Peyer's patch (tissue), 4 donors: Measurements from ENCODE around the gene TBPL2. TPM values are rescaled to one million over a fixed set of nuclear protein-coding genes. Genes with fewer than 3 reads are reported as not detected.
"Not testable (repeated sequence)": the region's sequence is repeated elsewhere in the genome, so short reads cannot be mapped to it uniquely, and the experiment has no call there.

ENCODE experiments used
- DNase-seq, 3 donors: peaks; one replicate each; pipeline ENCODE4 v3.0.0-alpha.2; 2017 to 2019
- H3K27ac ChIP-seq, 4 donors: fragments of 200-600 bp; sonication (generic); one replicate each; pipeline ENCODE4 v1.5.1; 2016 to 2019
- H3K27me3 ChIP-seq, 2 donors: fragments of 200-600 bp; sonication (generic); one replicate each; pipeline ENCODE4 v1.5.1; 2019
- H3K36me3 ChIP-seq, 3 donors: fragments of 200-600 bp; sonication (generic); one replicate each; pipeline ENCODE4 v1.5.1; 2016 to 2019
- H3K4me1 ChIP-seq, 4 donors: fragments of 200-600 bp; sonication (generic); one replicate each; pipeline ENCODE4 v1.5.1; 2016 to 2019
- H3K4me3 ChIP-seq, 4 donors: fragments of 200-600 bp; sonication (generic); 1 replicate in 3 of 4; 2 replicates in 1 of 4; pipeline ENCODE4 v1.5.1; 2016 to 2019; ENCODE audit warnings: mild to moderate bottlenecking in 1 of 4
- H3K9me3 ChIP-seq, 4 donors: fragments of 200-600 bp; sonication (generic); one replicate each; pipeline ENCODE4 v1.5.1; 2016 to 2019; ENCODE audit warnings: mild to moderate bottlenecking in 1 of 4
- CTCF ChIP-seq, 6 experiments: fragments of 450-650 bp in 4 of 6; fragments of 200-600 bp in 2 of 6; sonication (generic) in 1 of 6; IDR thresholded peaks; one replicate each; pipeline ENCODE4 v1.5.1; 2017 to 2019; ENCODE audit warnings: antibody characterized with exemption in 6 of 6, mild to moderate bottlenecking in 3 of 6, moderate library complexity in 1 of 6
- POLR2A ChIP-seq, 2 donors: fragments of 450-650 bp; IDR thresholded peaks; one replicate each; pipeline ENCODE4 v1.5.1; 2017; ENCODE audit warnings: antibody characterized with exemption in 2 of 2, mild to moderate bottlenecking in 2 of 2, moderate library complexity in 2 of 2
- total RNA-seq, 4 donors: library from RNA; depleted of rRNA; stranded (reverse); fragments of >200 nt; gene quantifications; one replicate each; pipeline ENCODE4 v1.1.0, GENCODE V29; 2016

The TBPL2 gene
- total RNA-seq, 4 donors from 2014 or later: not detected

GRCh38 chr14:55473786-55474185 lies 33.4 kb upstream of the TBPL2 start:
- H3K4me3 ChIP-seq: no peak overlapping the region
- H3K36me3 ChIP-seq: no peaks in the 10 kb centered on the region
- no peaks in the 10 kb centered on the region for H3K27me3 ChIP-seq
- H3K9me3 ChIP-seq: no peaks in the 10 kb centered on the region
- DNase-seq: no peak
- TF ChIP-seq CTCF (IDR thresholded peaks at IDR 0.05): no peak
- TF ChIP-seq POLR2A (IDR thresholded peaks at IDR 0.05): no peak
- H3K27ac ChIP-seq: no peak overlapping the region
- H3K4me1 ChIP-seq: no peaks in the 10 kb centered on the region

- H3K9me3 ChIP-seq: peaks cover 0 to 3% (median 0%) of the 10 kb centered on the region in 4 donors
- H3K4me3 ChIP-seq: no peak overlapping the region
- DNase-seq: no peak
- no peaks in the 10 kb centered on the region for H3K27me3 ChIP-seq
- no peaks in the 10 kb centered on the region for H3K36me3 ChIP-seq
- TF ChIP-seq CTCF (IDR thresholded peaks at IDR 0.05) (no peak), POLR2A (IDR thresholded peaks at IDR 0.05) (no peak)
- H3K4me1 ChIP-seq: no peaks in the 10 kb centered on the region
- H3K27ac ChIP-seq: no peak overlapping the region
Measured at GRCh38 chr14:55470025-55470424, 29.6 kb upstream of the TBPL2 start.

GRCh38 chr14:55467307-55467706 lies 26.9 kb upstream of the TBPL2 start:
- no peak overlapping the region for H3K27ac ChIP-seq
- no peaks in the 10 kb centered on the region for H3K36me3 ChIP-seq
- H3K9me3 ChIP-seq: peaks cover 0 to 3% (median 0%) of the 10 kb centered on the region in 4 donors
- H3K4me1 ChIP-seq: peaks cover 0 to 4% (median 0%) of the 10 kb centered on the region in 4 donors
- no peak overlapping the region for H3K4me3 ChIP-seq
- no peaks in the 10 kb centered on the region for H3K27me3 ChIP-seq
- TF ChIP-seq POLR2A (IDR thresholded peaks at IDR 0.05) (no peak), CTCF (IDR thresholded peaks at IDR 0.05) (no peak)
- DNase-seq: no peak

- H3K4me3 ChIP-seq: no peak overlapping the region
- no peaks in the 10 kb centered on the region for H3K27me3 ChIP-seq
- peaks cover 0 to 15% (median 0%) of the 10 kb centered on the region in 4 donors for H3K4me1 ChIP-seq
- no peaks in the 10 kb centered on the region for H3K9me3 ChIP-seq
- no peaks in the 10 kb centered on the region for H3K36me3 ChIP-seq
- DNase-seq: no peak
- no peak overlapping the region for H3K27ac ChIP-seq
- TF ChIP-seq POLR2A (IDR thresholded peaks at IDR 0.05): no peak
- TF ChIP-seq CTCF (IDR thresholded peaks at IDR 0.05): no peak
Measured at GRCh38 chr14:55458800-55459515, 18.5 kb upstream of the TBPL2 start.

GRCh38 chr14:55457496-55457895 lies 17.1 kb upstream of the TBPL2 start:
- Histone ChIP-seq H3K4me1 (peaks cover 0 to 18% (median 0%) of the 10 kb centered on the region in 4 donors), H3K4me3 (no peak overlapping the region), H3K9me3 (no peaks in the 10 kb centered on the region), H3K27me3 (no peaks in the 10 kb centered on the region), H3K27ac (no peak overlapping the region), H3K36me3 (no peaks in the 10 kb centered on the region)
- no peak for TF ChIP-seq POLR2A (IDR thresholded peaks at IDR 0.05)
- TF ChIP-seq CTCF (IDR thresholded peaks at IDR 0.05): no peak
- DNase-seq: no peak

GRCh38 chr14:55456411-55456810 lies 16.0 kb upstream of the TBPL2 start:
- not testable (repeated sequence) for H3K36me3 ChIP-seq, H3K4me3 ChIP-seq, H3K27me3 ChIP-seq, H3K27ac ChIP-seq, DNase-seq, H3K9me3 ChIP-seq
- H3K4me1 ChIP-seq: peaks cover 0 to 24% (median 0%) of the 10 kb centered on the region in 4 donors
